LoVo (cell line): Measurements from ENCODE around the gene JADE2.
A peak's percentile ranks its signal among the peaks of the same experiment; 100 is the strongest.
"Not testable (repeated sequence)": the region's sequence is repeated elsewhere in the genome, so short reads cannot be mapped to it uniquely, and the experiment has no call there.

ENCODE experiments used
- DNase-seq: peaks from one replicate; pipeline ENCODE4 v3.0.0-alpha.2; 2016; ENCODE audit warnings: low spot score

JADE2 gene

DNA sequence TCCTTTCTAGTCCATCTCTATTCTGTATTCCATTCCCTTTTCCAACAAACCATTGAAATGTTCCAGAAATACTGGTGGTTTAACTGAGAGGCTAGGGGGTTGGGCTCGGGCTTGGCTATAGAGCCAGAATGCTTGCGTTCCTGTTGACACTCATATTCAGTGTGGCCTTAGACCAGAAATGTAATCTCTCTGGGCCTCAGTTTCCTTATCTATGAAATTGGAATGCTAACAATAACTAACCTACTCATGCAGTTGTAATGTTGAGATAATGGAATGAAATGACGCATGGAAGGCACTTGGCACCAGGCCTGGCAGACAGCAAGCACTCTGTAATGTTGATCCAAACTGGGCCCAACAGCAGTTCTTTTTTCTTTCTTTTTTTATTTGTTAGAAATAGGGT is 26.8 kb downstream of the JADE2 start:
- no peak for DNase-seq

DNA sequence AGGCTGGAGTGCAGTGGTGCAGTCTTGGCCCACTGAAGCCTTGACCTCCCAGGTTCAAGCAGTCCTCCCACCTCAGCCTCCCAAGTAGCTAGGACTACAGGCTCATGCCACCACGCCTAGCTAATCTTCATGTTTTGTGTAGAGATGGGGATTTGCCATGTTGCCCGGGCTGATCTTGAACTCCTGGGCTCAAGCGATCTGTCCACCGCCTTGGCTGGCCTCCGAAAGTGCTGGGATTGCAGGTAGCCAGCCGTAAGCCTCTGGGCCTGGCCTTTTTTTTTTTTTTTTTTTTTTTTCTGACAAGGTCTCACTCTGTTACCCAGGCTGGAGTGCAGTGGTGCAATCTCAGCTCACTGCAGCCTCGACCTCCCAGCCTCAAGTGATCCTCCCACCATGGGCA is 27.2 kb downstream of the JADE2 start:
- not testable (repeated sequence) for DNase-seq

DNA sequence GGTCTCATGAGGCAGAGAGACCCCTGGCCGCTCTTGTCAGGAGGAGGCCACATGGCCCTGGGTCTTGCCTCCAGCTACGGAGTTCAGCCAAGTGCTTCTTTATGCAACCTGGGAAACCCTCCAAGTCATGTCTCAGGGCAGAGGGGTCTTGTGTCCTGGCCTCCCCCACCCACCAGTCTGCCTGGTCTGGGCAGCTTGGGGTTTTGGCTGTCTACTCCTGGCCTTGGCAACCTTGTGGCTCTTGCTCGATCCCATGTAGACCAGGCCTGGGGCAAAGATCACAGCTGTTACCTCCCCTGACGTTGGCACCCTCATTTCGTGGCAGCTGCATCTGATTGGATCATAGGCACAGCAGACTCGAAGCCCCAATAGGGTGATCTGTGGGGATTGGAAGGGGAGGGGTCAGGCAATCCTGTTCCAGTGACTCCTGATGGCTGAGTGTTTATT is 28.4 kb downstream of the JADE2 start:
- no peak for DNase-seq

DNA sequence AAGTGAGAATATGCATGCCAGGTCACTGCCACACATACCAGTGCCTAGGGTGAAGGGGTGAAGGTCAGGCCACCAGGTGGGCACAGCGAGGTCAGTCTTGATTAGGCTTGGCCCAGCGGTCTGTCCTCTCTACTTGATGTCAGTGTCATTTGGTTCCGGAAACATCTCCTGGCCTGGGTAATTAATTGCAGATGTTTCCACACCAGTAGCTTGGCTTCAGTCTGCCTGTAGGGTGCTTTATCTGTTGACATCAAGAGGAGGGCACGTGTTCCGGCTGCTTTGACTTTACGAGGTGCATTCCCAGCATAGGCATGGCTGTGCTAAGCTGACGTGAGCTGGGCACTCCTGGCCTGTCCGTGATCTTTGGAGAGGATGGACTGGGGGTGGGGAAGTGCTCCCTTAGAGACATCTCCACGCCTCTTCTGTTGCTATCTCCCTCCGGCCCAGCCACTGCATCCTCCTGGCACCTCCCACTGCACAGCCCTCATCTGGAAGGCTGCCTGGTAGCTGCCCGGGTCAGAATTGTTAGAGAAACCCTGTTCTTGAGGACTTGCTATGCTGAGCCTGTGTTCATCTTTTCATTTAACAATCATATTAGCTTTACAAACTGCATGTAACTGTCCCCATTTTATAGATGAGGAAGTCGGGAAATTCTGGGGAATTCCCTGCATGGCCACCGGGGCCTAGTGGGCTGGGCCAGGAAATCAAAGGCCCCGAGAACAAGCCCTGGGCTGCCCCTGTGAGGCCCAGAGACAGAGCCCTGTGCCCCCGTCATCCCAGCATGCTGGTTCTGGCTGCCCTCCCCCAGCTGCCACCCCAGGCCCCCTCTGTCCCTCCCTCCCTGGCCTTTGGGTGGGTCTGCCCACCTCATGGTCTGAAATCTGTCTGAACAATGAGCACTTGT is 29.1 kb downstream of the JADE2 start:
- DNase-seq, result peak; percentile 7

DNA sequence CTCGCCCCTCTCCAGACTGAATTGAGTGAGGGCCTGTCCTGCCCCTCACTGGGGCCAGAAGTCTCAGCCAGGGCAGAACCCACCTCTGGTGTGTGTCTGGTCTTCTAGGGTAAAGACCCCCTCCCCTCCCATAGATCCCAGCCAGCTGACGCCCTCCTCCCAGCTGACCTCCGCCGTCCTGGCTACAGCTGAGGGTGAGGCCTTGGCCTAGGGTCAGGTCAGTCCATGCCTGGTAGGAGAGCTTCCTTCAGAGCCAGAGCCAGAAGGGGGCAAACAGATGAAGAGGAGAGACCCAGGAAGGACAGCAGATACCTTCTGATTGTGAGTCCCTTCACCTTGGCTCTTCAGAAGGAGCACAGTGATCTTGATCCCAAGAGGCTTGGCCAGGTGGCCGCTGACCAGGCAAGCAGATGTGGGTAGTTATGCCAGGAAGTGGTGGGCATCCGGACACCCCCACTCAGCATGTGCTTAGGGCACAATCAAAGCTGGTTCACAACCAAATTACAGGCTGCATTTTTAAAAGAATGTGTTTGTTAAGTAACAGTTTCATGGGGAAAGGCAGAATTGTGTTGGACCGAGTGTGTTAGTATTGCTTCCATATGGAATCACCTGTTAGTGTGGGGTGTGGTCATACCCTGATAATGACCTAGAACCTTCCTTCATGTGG is 29.9 kb downstream of the JADE2 start:
- DNase-seq, result no peak

DNA sequence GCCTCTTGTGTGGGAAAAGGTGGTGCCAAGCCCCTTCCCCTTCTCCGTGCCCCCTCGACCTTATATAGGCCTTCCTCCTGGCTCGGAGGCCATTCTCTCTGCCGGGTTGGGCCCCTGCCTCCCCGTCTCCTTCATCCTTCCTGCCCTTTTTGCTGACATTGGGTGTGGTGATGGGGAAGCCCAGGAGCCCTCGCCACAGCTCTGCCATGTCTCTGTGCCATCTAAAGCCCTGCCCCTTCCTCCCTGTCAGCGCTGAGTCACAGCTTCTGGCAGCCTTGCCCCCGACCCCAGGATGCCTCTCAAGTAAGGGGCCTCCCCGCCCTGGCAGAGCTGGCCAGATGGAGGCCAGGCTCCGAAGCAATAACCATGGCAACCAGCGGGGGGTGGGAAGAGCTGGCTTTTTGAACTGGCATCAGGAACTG is 30.4 kb downstream of the JADE2 start:
- no peak for DNase-seq

DNA sequence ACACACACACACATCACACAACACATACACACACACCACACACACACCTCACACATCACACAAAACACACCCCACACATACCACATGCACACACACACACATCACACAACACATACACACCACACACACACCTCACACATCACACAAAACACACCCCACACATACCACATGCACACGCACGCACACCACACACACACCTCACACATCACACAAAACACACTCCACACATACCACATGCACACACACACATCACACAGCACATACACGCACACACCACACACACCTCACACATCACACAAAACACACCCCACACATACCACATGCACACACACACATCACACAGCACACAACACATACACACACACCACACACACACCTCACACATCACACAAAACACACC is 31.1 kb downstream of the JADE2 start:
- not testable (repeated sequence) for DNase-seq

DNA sequence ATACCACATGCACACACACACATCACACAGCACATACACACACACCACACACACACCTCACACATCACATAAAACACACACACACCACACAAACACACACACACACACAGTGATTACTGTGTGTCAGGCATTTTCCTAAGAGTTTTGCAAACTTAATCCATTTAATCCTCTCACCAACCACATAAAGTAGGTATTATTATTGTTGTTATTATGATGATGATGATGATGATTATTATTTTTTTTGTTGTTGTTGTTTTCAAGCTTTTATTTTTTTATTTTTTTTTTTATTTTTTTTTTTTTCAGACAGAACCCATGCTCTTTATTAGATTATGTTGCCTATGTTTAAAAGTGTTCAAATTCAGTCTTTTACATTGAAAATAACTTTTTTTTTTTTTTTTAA is 31.5 kb downstream of the JADE2 start:
- DNase-seq, result no peak

DNA sequence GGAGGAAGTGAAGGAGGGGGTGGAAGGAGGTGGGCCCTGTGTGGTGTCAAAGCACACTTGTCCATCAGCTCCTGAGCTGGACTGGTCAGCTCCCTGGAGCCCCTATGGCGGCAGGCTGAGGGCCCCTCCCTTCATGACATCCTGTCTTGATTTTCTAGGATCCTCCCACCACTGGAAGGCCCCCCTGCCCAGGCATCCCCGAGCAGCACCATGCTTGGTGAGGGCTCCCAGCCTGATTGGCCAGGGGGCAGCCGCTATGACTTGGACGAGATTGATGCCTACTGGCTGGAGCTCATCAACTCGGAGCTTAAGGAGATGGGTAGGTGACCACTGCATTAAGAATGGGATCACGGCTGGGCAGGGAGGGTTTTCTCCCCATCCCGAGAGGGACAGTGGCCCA is 34.2 kb downstream of the JADE2 start:
- no peak for DNase-seq

DNA sequence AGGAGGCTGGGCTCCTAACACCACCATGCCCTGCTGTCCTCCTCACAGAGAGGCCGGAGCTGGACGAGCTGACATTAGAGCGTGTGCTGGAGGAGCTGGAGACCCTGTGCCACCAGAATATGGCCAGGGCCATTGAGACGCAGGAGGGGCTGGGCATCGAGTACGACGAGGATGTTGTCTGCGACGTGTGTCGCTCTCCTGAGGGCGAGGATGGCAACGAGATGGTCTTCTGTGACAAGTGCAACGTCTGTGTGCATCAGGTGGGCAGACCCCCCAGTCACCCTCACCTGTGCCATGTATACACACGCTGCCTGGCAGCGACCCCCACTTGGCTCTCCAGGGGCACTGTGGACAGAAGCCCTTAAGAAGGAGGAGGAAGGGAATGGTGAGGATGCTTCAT is 35.2 kb downstream of the JADE2 start:
- no peak for DNase-seq

DNA sequence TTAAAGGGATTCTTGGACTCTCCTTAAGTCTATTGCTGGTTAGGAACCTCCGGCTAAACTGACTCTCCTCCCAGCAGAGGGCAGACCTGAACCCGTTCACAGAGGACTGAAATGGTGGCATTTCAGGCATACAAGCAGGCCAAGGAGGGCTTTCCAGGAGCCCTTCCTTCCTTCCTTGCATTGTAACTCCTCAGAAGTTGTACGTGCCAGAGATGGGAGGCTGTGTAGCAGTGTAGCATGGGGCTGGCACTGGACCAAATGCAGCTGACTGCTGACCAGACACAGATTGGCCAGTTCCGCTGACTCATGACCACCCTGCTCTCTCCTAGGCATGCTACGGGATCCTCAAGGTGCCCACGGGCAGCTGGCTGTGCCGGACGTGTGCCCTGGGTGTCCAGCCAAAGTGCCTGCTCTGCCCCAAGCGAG is 36.4 kb downstream of the JADE2 start:
- DNase-seq, result no peak

DNA sequence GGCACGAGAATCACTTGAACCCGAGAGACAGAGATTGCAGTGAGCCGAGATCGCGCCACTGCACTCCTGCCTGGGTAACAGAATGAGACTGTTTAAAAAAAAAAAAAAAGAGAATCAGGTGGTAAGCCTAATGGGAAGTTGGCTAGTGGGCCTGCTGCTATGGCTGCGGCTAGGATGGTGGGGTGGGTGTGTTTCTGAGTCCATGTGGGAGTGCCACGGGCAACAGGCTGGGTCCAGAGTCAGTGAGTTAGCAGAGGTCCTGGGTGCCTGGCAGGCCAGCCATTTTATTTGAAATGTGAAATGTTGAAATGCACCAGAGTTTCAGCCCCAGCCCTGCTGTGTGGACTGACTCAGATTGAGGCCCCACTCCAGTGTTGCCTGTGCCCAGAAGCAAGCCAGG is 37.8 kb downstream of the JADE2 start:
- DNase-seq, result no peak

DNA sequence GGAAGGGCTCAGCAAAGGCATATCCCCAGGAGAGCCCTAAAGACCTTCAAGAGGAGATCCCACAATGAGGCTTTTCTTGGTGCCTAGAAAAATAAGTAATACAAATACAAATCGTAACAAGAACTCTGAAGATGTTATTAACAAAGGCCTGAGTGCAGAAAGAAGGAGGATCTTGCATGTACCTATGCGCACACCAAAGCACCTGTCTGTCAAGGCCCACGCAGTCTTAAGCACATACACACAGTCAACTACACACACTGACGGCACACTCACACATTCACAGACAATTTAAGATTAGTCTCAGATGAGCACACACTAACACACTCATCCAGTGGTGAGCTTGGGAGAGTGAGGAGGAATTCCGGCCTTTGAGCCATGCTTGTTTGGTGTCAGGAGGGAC is 38.5 kb downstream of the JADE2 start:
- DNase-seq, result no peak

DNA sequence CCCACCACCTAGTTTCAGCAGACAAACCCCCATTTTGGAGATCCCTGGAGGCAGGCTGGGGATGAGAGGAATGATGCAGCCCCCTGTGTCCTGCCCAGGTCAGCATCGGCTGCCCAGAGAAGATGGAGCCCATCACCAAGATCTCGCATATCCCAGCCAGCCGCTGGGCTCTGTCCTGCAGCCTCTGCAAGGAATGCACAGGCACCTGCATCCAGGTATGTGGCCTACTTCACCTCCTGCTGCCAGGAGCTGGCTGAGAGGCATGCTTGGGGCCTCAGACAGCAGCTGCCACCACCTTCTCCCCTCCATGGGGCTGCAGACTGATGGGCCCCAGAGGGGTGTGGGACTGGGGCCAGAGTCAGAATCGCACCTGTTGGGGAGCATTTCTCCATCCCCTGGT is 38.9 kb downstream of the JADE2 start:
- no peak for DNase-seq

DNA sequence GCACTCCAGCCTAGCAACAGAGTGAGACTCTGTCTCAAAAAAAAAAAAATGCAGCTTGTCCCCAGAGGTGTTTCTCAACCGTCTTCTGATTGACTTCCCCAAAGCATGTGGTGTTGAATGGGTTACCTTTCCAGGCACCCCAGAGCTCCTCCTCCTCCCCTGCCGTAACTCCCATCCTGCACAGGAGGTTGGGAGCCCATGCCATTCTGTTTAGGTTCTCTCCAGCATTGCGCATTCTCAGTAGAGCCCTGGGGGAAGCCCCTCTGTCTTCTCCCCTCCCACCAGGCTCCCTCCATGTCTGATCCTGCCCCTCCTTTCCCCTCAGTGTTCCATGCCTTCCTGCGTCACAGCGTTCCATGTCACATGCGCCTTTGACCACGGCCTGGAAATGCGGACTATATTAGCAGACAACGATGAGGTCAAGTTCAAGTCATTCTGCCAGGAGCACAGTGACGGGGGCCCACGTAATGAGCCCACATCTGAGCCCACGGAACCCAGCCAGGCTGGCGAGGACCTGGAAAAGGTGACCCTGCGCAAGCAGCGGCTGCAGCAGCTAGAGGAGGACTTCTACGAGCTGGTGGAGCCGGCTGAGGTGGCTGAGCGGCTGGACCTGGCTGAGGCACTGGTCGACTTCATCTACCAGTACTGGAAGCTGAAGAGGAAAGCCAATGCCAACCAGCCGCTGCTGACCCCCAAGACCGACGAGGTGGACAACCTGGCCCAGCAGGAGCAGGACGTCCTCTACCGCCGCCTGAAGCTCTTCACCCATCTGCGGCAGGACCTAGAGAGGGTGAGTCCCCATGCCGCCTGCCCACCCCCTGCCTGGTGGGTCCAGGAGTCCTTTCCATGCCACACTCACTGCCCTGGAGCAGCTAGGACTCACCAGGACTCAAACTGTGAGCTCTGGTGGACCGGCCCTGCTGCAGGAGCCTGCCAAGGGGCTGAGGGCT is 40.6 kb downstream of the JADE2 start:
- no peak for DNase-seq

DNA sequence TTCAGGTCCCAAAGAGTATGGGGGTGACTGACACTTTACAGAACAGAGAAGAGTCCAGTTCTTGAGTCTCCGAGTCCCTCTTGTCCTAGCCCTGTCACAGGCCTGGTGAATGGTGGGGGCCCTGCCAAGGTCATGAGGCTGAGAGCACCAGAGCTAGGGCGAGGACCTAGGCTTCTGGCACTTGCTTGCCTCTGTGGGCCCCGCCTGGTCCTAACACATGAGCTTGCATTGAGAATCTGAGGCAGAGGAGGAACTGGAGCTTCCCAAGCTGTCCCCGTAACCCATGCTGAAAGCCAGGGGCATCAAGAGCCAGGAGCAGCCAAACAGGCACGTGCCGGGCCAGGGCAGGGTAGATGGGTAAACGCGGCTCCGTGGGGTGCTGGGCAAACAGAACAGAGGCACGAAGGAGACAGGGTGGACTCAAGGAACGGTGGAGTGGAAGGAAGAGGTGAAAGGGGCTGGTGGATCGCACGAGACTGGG is 41.3 kb downstream of the JADE2 start:
- DNase-seq, result no peak

DNA sequence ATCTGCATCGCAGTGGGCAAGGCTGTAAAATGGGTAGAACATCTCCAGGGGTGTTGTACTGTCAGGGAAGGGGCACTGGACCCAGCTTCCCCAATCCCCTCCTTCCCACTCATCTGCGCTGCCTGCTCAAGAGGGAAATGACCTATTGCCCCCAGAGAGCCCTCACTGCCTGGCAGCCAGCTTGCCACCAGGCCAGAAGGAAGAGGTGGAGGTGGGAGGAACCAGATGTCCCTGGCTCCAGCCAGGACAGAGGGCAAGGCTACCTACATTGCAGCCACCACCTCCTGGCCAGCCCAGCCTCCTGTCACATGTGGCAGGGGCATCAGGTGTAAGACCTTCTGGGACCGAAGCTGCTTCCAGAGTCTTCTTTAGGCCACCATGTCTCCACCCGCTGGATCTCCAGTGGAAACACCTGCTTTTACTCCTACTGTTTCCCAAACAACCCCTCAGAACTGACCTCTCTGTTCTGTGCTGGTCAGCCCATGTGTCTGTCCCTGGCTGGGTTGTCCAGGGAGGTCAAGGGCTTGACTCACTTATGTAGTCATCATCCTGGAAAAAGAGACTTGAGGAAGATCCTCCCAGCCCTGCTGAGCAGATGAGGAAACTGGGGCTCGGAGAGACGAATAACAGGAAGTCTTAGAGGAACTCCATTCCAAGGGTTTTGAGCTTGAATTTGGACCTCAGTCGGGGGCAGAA is 42.3 kb downstream of the JADE2 start:
- DNase-seq, result no peak

DNA sequence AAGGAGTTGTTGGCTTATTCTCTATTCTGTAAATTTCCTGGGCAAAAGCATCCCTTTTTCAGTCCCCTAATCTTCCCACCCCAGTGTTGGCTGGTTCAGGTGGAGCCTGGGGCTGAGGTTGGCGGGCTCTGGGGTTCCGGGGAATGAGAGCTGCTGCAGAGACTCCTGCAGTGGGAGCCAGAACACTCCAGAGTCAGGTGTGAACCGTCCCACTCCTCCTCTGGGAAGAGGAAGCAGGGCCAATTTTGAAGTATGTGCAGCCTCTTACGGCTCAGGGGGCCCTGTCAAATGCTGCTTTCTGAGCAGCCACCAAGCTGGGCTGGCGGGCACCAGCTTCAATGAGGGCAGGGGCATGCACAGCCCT is 42.8 kb downstream of the JADE2 start:
- no peak for DNase-seq

DNA sequence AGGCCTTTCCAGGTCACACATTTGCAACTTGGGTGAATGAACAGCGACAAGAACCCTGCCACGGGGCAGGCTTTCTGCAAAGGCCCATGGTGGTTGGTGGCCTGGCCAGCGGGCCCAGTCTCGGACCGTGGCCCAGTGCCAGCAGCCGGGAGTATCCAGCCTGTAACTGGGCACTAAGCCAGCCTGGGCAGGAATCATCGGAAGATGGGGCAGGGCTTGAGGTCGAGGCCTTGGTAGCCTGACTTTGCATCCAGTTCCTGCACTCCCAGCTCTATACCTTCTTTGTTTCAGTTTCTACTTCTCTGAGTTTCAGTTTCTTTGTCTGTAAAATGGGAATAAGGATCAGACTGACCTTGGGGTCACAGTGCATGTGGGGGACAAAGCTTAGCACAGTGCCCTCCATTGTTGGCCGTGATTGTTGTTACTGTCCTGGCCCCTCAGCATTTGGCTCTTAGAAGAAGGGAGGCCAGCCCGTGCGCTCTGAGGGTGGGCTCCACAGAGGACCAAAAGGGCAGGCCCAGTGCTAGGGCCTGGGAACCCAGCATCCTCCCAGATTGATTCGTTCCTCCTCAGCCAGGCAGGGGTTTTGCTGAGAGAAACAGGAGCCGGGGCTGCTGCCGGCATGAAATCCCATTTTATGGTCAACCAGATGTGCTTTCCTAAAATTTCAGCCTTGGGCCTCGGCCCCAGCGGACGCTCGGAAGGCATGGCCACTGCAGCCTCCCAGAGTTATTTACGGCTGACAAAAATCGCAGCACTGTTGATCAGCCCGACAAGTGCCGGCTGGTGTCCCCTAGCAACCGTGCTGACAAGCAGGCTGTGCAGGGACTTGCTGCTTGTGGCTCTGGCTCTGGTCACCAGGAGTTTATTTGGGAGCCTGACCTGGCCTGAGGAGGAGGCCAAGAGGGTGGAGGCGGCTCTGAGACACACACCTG is 43.6 kb downstream of the JADE2 start:
- no peak for DNase-seq

DNA sequence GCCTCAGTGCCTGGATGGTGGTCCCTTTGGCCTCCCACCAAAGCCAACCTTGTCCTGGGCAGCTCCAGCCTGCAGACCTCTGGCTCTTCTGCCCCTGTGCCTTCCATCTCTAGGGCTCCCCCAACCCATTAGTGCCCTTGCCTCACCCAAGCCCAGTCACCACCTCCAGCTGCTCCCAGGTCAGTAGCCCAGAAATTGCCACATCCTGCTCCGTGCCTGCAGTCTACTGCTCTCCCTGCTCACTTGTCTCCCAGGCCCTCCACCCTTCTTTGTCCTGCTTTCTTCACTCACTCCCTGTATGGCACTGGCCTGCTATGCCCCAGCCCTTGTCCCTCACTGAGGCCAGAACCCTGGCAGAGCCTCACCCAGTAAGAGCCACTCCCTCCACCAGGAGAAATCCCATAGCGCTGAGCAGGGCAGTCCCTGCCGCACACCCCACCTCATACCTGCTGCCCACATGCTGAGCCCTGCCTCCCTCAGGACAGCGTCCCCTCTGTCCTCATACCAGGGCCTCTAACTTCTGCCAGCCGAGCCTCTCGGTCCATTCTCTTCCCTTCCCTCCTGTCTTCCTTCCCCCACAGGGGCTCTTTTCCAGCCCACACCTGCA is 44.4 kb downstream of the JADE2 start:
- no peak for DNase-seq
